ENCODE measurements around the gene CAPN7.

- TF ChIP-seq CTCF (conservative IDR thresholded peaks at IDR 0.05 in 1 of 2, IDR thresholded peaks at IDR 0.05 in 1 of 2; ENCODE audit: low read depth in 1 of 2, low read length in 2 of 2) (no peak), EZH2 (IDR thresholded peaks at IDR 0.05; ENCODE audit: low read length, missing control alignments) (no peak)
Observed at GRCh38 chr3:15206662-15207576, 873 bp downstream of the CAPN7 start.

Measured in fibroblast of lung (primary cell).